ENCODE measurements around the gene SLC22A14.

- TF ChIP-seq CTCF (IDR thresholded peaks at IDR 0.05; ENCODE audit: low read depth, low read length, missing input control) (no peak), SP1 (IDR thresholded peaks at IDR 0.05) (no peak), GABPA (IDR thresholded peaks at IDR 0.05 in 1 of 2, conservative IDR thresholded peaks at IDR 0.05 in 1 of 2) (no peak), JUND (IDR thresholded peaks at IDR 0.05) (no peak), ZBTB33 (IDR thresholded peaks at IDR 0.05) (no peak), RAD21 (IDR thresholded peaks at IDR 0.05) (no peak), TAF1 (conservative IDR thresholded peaks at IDR 0.05) (no peak), EGR1 (IDR thresholded peaks at IDR 0.05; ENCODE audit: low read depth in 2 of 2) (no peak), HNF4G (IDR thresholded peaks at IDR 0.05) (no peak)
- TF ChIP-seq, protein P1, sequence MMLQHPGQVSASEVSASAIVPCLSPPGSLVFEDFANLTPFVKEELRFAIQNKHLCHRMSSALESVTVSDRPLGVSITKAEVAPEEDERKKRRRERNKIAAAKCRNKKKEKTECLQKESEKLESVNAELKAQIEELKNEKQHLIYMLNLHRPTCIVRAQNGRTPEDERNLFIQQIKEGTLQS (IDR thresholded peaks at IDR 0.05), result no peak
Observed at GRCh38 chr3:38260474-38260873, 21.6 kb upstream of the SLC22A14 start.

All from liver (tissue), 3 donors.